SK-N-MC (cell line): ENCODE measurements around the gene DNAJB11.

Source experiments
- DNase-seq: peaks from one replicate; pipeline ENCODE4 v3.0.0-alpha.2; 2011; ENCODE audit warnings: low read depth, low spot score
- H3K27ac ChIP-seq: fragments of 200-600 bp; sonication (generic); 2 replicates; pipeline ENCODE4 v1.5.1; 2016; ENCODE audit warnings: mixed run types
- H3K36me3 ChIP-seq: fragments of 200-600 bp; sonication (generic); 2 replicates; pipeline ENCODE4 v1.6.1; 2017; ENCODE audit warnings: antibody characterized with exemption, low read length, mixed read lengths; ENCODE audit not compliant: insufficient read depth
- H3K4me3 ChIP-seq: fragments of 200-600 bp; sonication (generic); 2 replicates; pipeline ENCODE4 v1.5.1; 2016
- H3K9ac ChIP-seq: fragments of 200-600 bp; sonication (generic); 2 replicates; pipeline ENCODE4 v1.8.0; 2017; ENCODE audit warnings: mixed run types, mixed read lengths; ENCODE audit not compliant: insufficient read length
- H3K9me3 ChIP-seq: fragments of 200-600 bp; sonication (generic); 2 replicates; pipeline ENCODE4 v1.6.1; 2017; ENCODE audit warnings: low read depth, mild to moderate bottlenecking, antibody characterized with exemption, low read length, moderate library complexity, mixed read lengths
- EZH2 ChIP-seq: fragments of 200-600 bp; sonication (generic); IDR thresholded peaks from one replicate; pipeline ENCODE4 v1.6.1; 2017; ENCODE audit warnings: antibody characterized with exemption
- FOXP2 ChIP-seq: optimal IDR thresholded peaks from 2 replicates; pipeline ENCODE3; 2011; ENCODE audit warnings: mild to moderate bottlenecking, moderate library complexity; ENCODE audit not compliant: insufficient read depth; ENCODE audit errors: extremely low read length, control extremely low read depth
- POLR2AphosphoS5 ChIP-seq: IDR thresholded peaks from 2 replicates; pipeline ENCODE4 v1.6.1; 2012; ENCODE audit warnings: mild to moderate bottlenecking, low read depth, low read length, borderline replicate concordance

DNAJB11 gene

GRCh38 chr3:186598794-186599141, 28.2 kb downstream of the DNAJB11 start:
- no peaks in the 10 kb centered on the region for H3K36me3 ChIP-seq
- DNase-seq, result no peak
- no peaks in the 10 kb centered on the region for H3K9me3 ChIP-seq
- TF ChIP-seq EZH2 (no peak), POLR2AphosphoS5 (no peak), FOXP2 (no peak)
- no peak overlapping the region for H3K27ac ChIP-seq
- no peak overlapping the region for H3K4me3 ChIP-seq
- no peak overlapping the region for H3K9ac ChIP-seq

- no peak for DNase-seq
- H3K36me3 ChIP-seq, result no peaks in the 10 kb centered on the region
- TF ChIP-seq FOXP2 (no peak), POLR2AphosphoS5 (no peak), EZH2 (no peak)
- no peaks in the 10 kb centered on the region for H3K9me3 ChIP-seq
- H3K4me3 ChIP-seq, result no peak overlapping the region
- no peak overlapping the region for H3K9ac ChIP-seq
- no peak overlapping the region for H3K27ac ChIP-seq
These were observed 28.7 kb downstream of the DNAJB11 start for GRCh38 chr3:186599142-186599784.

- Histone ChIP-seq H3K27ac (no peak overlapping the region), H3K4me3 (no peak overlapping the region), H3K9me3 (no peaks in the 10 kb centered on the region), H3K36me3 (no peaks in the 10 kb centered on the region), H3K9ac (no peak overlapping the region)
- no peak for DNase-seq
- TF ChIP-seq EZH2 (no peak), FOXP2 (no peak), POLR2AphosphoS5 (no peak)
These were observed 29.3 kb downstream of the DNAJB11 start for GRCh38 chr3:186599785-186600166.

- no peak for TF ChIP-seq EZH2
- no peak for TF ChIP-seq POLR2AphosphoS5
- no peak for TF ChIP-seq FOXP2
- Histone ChIP-seq H3K27ac (peak overlapping the region; percentile 27), H3K4me3 (peak overlapping the region; percentile 0; the same call in 1 of the 2 replicates), H3K36me3 (no peaks in the 10 kb centered on the region), H3K9ac (no peak overlapping the region), H3K9me3 (no peaks in the 10 kb centered on the region)
- DNase-seq, result peak; percentile 22
These were observed 30.4 kb downstream of the DNAJB11 start for GRCh38 chr3:186600896-186601295.

- no peak for TF ChIP-seq EZH2
- no peak for TF ChIP-seq POLR2AphosphoS5
- no peak for TF ChIP-seq FOXP2
- no peak overlapping the region for H3K9ac ChIP-seq
- no peaks in the 10 kb centered on the region for H3K9me3 ChIP-seq
- no peak overlapping the region for H3K4me3 ChIP-seq
- no peak overlapping the region for H3K27ac ChIP-seq
- H3K36me3 ChIP-seq, result no peaks in the 10 kb centered on the region
- no peak for DNase-seq
These were observed 32.6 kb downstream of the DNAJB11 start for GRCh38 chr3:186603159-186603558.

- Histone ChIP-seq H3K9ac (no peak overlapping the region), H3K4me3 (no peak overlapping the region), H3K36me3 (no peaks in the 10 kb centered on the region), H3K9me3 (no peaks in the 10 kb centered on the region), H3K27ac (no peak overlapping the region)
- DNase-seq, result no peak
- no peak for TF ChIP-seq POLR2AphosphoS5
These were observed 34.6 kb downstream of the DNAJB11 start for GRCh38 chr3:186605078-186605477.

GRCh38 chr3:186605561-186606545, 35.3 kb downstream of the DNAJB11 start:
- no peak overlapping the region for H3K27ac ChIP-seq
- H3K9me3 ChIP-seq, result no peaks in the 10 kb centered on the region
- H3K4me3 ChIP-seq, result no peak overlapping the region
- no peaks in the 10 kb centered on the region for H3K36me3 ChIP-seq
- TF ChIP-seq FOXP2 (no peak), POLR2AphosphoS5 (no peak), EZH2 (no peak)
- H3K9ac ChIP-seq, result no peak overlapping the region
- no peak for DNase-seq

GRCh38 chr3:186608624-186609215, 38.2 kb downstream of the DNAJB11 start:
- DNase-seq, result no peak
- no peak overlapping the region for H3K4me3 ChIP-seq
- no peak for TF ChIP-seq EZH2
- no peak for TF ChIP-seq POLR2AphosphoS5
- no peak for TF ChIP-seq FOXP2

More at GRCh38 chr3:186608624-186609215, 38.2 kb downstream of the DNAJB11 start:
- Histone ChIP-seq H3K27ac (no peak overlapping the region), H3K9ac (no peak overlapping the region), H3K36me3 (no peaks in the 10 kb centered on the region), H3K9me3 (no peaks in the 10 kb centered on the region)
